ENCODE data around the gene CCT7.

The CCT7 gene

GRCh38 chr2:73286134-73286655 is 52.1 kb downstream of the CCT7 start:
- DNase-seq (ENCODE audit: low spot score): no peak
- in situ Hi-C loops (cut with MboI; ENCODE audit: low pct_unique_long_range_greater_than_20kb, low sequenced_read_pairs, unreplicated experiment): no loop called here
- no peak for TF ChIP-seq CTCF (IDR thresholded peaks at IDR 0.05; ENCODE audit: extremely low read depth, insufficient read depth, missing control alignments)

- in situ Hi-C loops (cut with MboI; ENCODE audit: low pct_unique_long_range_greater_than_20kb, low sequenced_read_pairs, unreplicated experiment): no loop called here
- TF ChIP-seq CTCF (IDR thresholded peaks at IDR 0.05; ENCODE audit: extremely low read depth, insufficient read depth, missing control alignments): peak; percentile 11
These were observed 55.2 kb downstream of the CCT7 start for GRCh38 chr2:73289304-73289703.

GRCh38 chr2:73290049-73290839 is 56.1 kb downstream of the CCT7 start:
- peak; percentile 71 for DNase-seq (ENCODE audit: low spot score)
- in situ Hi-C loops (cut with MboI; ENCODE audit: low pct_unique_long_range_greater_than_20kb, low sequenced_read_pairs, unreplicated experiment): no loop called here
- peak; percentile 83 for TF ChIP-seq CTCF (IDR thresholded peaks at IDR 0.05; ENCODE audit: extremely low read depth, insufficient read depth, missing control alignments)

More at GRCh38 chr2:73289304-73289703, 55.2 kb downstream of the CCT7 start:
- DNase-seq (ENCODE audit: low spot score): no peak

- peak; percentile 79 for DNase-seq (ENCODE audit: low spot score)
- in situ Hi-C loops (cut with MboI; ENCODE audit: low pct_unique_long_range_greater_than_20kb, low sequenced_read_pairs, unreplicated experiment): no loop called here
- TF ChIP-seq CTCF (IDR thresholded peaks at IDR 0.05; ENCODE audit: extremely low read depth, insufficient read depth, missing control alignments): no peak
These were observed 57.0 kb downstream of the CCT7 start for GRCh38 chr2:73291093-73291460.

GRCh38 chr2:73291461-73292315 is 57.6 kb downstream of the CCT7 start:
- peak; percentile 46 for DNase-seq (ENCODE audit: low spot score)
- in situ Hi-C loops (cut with MboI; ENCODE audit: low pct_unique_long_range_greater_than_20kb, low sequenced_read_pairs, unreplicated experiment): no loop called here
- TF ChIP-seq CTCF (IDR thresholded peaks at IDR 0.05; ENCODE audit: extremely low read depth, insufficient read depth, missing control alignments): no peak

GRCh38 chr2:73292316-73292905 is 58.3 kb downstream of the CCT7 start:
- in situ Hi-C loops (cut with MboI; ENCODE audit: low pct_unique_long_range_greater_than_20kb, low sequenced_read_pairs, unreplicated experiment): no loop called here
- peak; percentile 33 for DNase-seq (ENCODE audit: low spot score)

More at GRCh38 chr2:73292316-73292905, 58.3 kb downstream of the CCT7 start:
- no peak for TF ChIP-seq CTCF (IDR thresholded peaks at IDR 0.05; ENCODE audit: extremely low read depth, insufficient read depth, missing control alignments)
